OCI-LY3 (cell line): ENCODE results near the gene SLC22A14.
"Not testable (repeated sequence)": the region's sequence is repeated elsewhere in the genome, so short reads cannot be mapped to it uniquely, and the experiment has no call there.

Experiments
- H2AFZ ChIP-seq: fragments of 200-600, 300-600 bp; shearing (Covaris generic); 2 replicates; pipeline ENCODE4 v1.6.0; 2014; ENCODE audit warnings: antibody characterized with exemption, low read depth, low read length
- H3K27ac ChIP-seq: fragments of 200-600, 300-600 bp; sonication (generic); 2 replicates; pipeline ENCODE4 v1.5.1; 2014; ENCODE audit warnings: mild to moderate bottlenecking, low read length, moderate library complexity, mixed read lengths
- H3K27me3 ChIP-seq: fragments of 200-600, 300-600 bp; sonication (generic); 2 replicates; pipeline ENCODE4 v1.6.1; 2014; ENCODE audit warnings: low read depth, low read length, mixed read lengths
- H3K36me3 ChIP-seq: fragments of 200-600, 300-600 bp; sonication (generic); replicated peaks from 2 replicates; pipeline ENCODE3; 2014; ENCODE audit warnings: low read depth, low read length, mixed read lengths
- H3K4me1 ChIP-seq: fragments of 300-600, 200-600 bp; sonication (generic); 2 replicates; pipeline ENCODE4 v1.6.1; 2014; ENCODE audit warnings: low read length, mixed read lengths
- H3K4me2 ChIP-seq: fragments of 200-600, 300-600 bp; sonication (generic); 2 replicates; pipeline ENCODE4 v1.6.1; 2014; ENCODE audit warnings: low read length, mixed read lengths
- H3K4me3 ChIP-seq: fragments of 300-600, 200-600 bp; sonication (generic); 2 replicates; pipeline ENCODE4 v1.5.1; 2014; ENCODE audit warnings: antibody characterized with exemption, mild to moderate bottlenecking, low read length, moderate library complexity
- H3K79me2 ChIP-seq: fragments of 300-600, 200-600 bp; shearing (Covaris generic); 2 replicates; pipeline ENCODE4 v1.6.1; 2014; ENCODE audit warnings: mild to moderate bottlenecking, low read length, mixed read lengths
- H3K9ac ChIP-seq: fragments of 300-600, 200-600 bp; shearing (Covaris generic); 2 replicates; pipeline ENCODE4 v1.6.0; 2014; ENCODE audit warnings: mild to moderate bottlenecking, low read length, moderate library complexity
- H3K9me3 ChIP-seq: fragments of 200-600, 300-600 bp; shearing (Covaris generic); 2 replicates; pipeline ENCODE4 v1.6.1; 2014; ENCODE audit warnings: low read length, mixed read lengths; ENCODE audit not compliant: insufficient read depth
- H4K20me1 ChIP-seq: fragments of 200-600, 300-600 bp; sonication (generic); 2 replicates; pipeline ENCODE4 v1.6.1; 2016; ENCODE audit warnings: low read length, mixed read lengths; ENCODE audit not compliant: insufficient read depth
- CTCF ChIP-seq: fragments of 200-600, 300-600 bp; sonication (generic); IDR thresholded peaks from 2 replicates; pipeline ENCODE4 v1.5.1; 2014; ENCODE audit warnings: antibody characterized with exemption, low read length, low read depth
- EZH2phosphoT487 ChIP-seq: fragments of 200-600 bp; shearing (Covaris generic); IDR thresholded peaks from 2 replicates; pipeline ENCODE4 v1.6.1; 2018; ENCODE audit warnings: antibody characterized with exemption, mixed run types, low read depth

Gene SLC22A14

GRCh38 chr3:38238416-38239008, 43.6 kb upstream of the SLC22A14 start:
- Histone ChIP-seq H3K9me3 (peaks cover 13% of the 10 kb centered on the region; the same call in 1 of the 2 replicates), H3K27me3 (no peaks in the 10 kb centered on the region), H3K79me2 (no peaks in the 10 kb centered on the region; the same call in 1 of the 2 replicates), H4K20me1 (no peaks in the 10 kb centered on the region), H3K27ac (no peak overlapping the region), H2AFZ (no peak overlapping the region), H3K4me3 (no peak overlapping the region), H3K36me3 (peaks cover 72% of the 10 kb centered on the region), H3K9ac (no peak overlapping the region), H3K4me1 (peaks cover 36% of the 10 kb centered on the region), H3K4me2 (no peak overlapping the region)
- TF ChIP-seq EZH2phosphoT487 = no peak
- no peak for TF ChIP-seq CTCF

DNA sequence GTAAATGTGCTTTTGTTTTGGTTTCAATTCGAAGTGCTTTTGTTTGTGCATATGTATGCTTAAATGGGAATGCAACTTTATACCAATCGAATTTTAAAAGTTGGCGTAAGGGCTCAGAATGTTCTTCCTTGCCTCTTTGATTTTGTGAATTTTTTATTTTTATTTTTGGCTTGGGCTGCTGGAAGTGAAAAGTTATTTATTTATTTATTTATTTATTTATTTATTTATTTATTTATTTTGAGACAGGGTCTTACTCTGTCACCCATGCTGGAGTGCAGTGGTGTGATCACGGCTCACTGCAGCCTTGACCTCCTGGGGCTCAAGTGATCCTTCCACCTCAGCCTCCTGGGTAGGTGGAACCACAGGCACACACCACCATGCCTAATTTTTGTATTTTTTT, 39.3 kb upstream of the SLC22A14 start:
- H3K27ac ChIP-seq, H3K9me3 ChIP-seq, H3K4me1 ChIP-seq, H3K27me3 ChIP-seq, H4K20me1 ChIP-seq, H2AFZ ChIP-seq, H3K9ac ChIP-seq, H3K4me2 ChIP-seq, H3K4me3 ChIP-seq, H3K79me2 ChIP-seq: not testable (repeated sequence)
- peaks cover 60% of the 10 kb centered on the region for H3K36me3 ChIP-seq

DNA sequence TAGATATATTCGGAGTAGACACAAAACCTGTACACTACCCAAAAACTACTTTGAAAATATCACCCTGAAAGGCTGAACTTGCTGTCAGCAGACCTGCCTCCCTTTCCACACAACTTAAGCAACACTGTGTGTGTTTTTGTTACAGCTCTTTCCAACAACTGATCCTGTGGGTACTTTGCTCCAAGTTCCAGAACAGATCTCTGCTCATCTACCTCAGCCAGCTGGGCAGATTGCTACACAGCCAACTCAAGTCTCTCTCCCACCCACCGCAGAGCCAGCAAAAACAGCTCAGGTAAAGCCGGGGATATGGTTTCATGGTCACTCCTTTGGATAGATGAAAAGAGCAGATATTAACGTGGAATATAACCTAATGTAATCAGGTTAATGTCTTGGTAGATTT, 36.2 kb upstream of the SLC22A14 start:
- H3K27me3 ChIP-seq = no peaks in the 10 kb centered on the region
- peaks cover 54% of the 10 kb centered on the region for H3K36me3 ChIP-seq
- H3K27ac ChIP-seq = no peak overlapping the region
- no peak for TF ChIP-seq CTCF
- TF ChIP-seq EZH2phosphoT487 = no peak
- H3K79me2 ChIP-seq = no peaks in the 10 kb centered on the region
- no peak overlapping the region for H3K4me3 ChIP-seq
- no peak overlapping the region for H3K4me2 ChIP-seq
- no peaks in the 10 kb centered on the region for H3K4me1 ChIP-seq
- H4K20me1 ChIP-seq = no peaks in the 10 kb centered on the region
- H2AFZ ChIP-seq = no peak overlapping the region
- no peak overlapping the region for H3K9ac ChIP-seq
- no peaks in the 10 kb centered on the region for H3K9me3 ChIP-seq

DNA sequence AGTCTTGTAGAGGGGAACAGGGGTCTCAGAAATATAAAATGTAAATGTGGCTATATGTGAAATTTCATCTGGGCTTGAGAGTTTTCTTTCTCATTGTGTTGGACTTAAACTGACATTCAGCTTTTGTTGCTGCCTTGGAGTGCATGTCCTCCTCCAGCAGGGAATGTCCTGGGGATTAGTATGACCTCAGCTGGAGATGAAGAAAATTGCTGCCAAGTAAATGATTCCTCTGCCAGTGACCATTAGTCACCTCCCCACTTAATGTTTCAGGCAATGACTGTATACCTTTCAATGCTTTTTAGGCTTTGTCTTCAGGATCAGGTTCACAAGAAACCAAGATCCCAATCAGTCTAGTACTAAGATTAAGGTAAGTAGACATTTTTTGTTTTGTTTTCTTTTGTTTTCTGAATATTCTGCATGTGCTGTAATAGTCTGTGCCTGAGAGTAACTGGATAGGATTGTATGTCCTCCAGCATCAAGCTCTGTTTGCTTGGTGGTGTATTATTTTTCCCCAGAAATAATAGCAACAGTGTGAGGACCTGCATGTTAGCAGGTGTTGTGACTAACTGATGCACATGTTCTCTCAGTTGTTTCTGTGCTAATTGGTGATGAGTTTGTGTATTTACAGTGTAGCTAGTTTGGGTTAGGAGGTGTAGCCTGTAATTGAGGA, 34.6 kb upstream of the SLC22A14 start:
- Histone ChIP-seq H3K27me3 (no peaks in the 10 kb centered on the region), H3K79me2 (no peaks in the 10 kb centered on the region), H3K36me3 (peaks cover 63% of the 10 kb centered on the region), H3K9ac (no peak overlapping the region), H4K20me1 (no peaks in the 10 kb centered on the region), H3K4me3 (no peak overlapping the region), H3K27ac (no peak overlapping the region), H2AFZ (no peak overlapping the region), H3K4me1 (no peaks in the 10 kb centered on the region), H3K4me2 (no peak overlapping the region), H3K9me3 (no peaks in the 10 kb centered on the region)
- TF ChIP-seq CTCF (no peak), EZH2phosphoT487 (no peak)
